Skeletal muscle satellite cell (primary cell): ENCODE results near the gene SYK.

Experiments used
- H3K27me3 ChIP-seq: 2 replicates; pipeline ENCODE4 v1.7.0; 2013; ENCODE audit warnings: low read length; ENCODE audit not compliant: control insufficient read depth, insufficient read depth
- H3K36me3 ChIP-seq: 2 replicates; pipeline ENCODE4 v1.7.0; 2013; ENCODE audit warnings: mild to moderate bottlenecking, control low read depth, low read length; ENCODE audit not compliant: insufficient read depth
- H3K4me1 ChIP-seq: 2 replicates; pipeline ENCODE4 v1.7.0; 2013; ENCODE audit warnings: low read length; ENCODE audit not compliant: control insufficient read depth, insufficient read depth
- H3K4me2 ChIP-seq: 2 replicates; pipeline ENCODE4 v1.7.0; 2013; ENCODE audit warnings: mild to moderate bottlenecking, low read length
- H3K4me3 ChIP-seq: 2 replicates; pipeline ENCODE4 v1.7.0; 2013; ENCODE audit warnings: low read length
- H3K9ac ChIP-seq: 2 replicates; pipeline ENCODE4 v1.7.0; 2013; ENCODE audit warnings: mild to moderate bottlenecking, low read depth, low read length, moderate library complexity
- H3K9me3 ChIP-seq: replicated peaks from 2 replicates; pipeline ENCODE4 v1.7.0; 2013; ENCODE audit warnings: mild to moderate bottlenecking, control low read depth, low read length

Gene SYK

GRCh38 chr9:90899287-90899686, 97.7 kb downstream of the SYK start:
- no peaks in the 10 kb centered on the region for H3K36me3 ChIP-seq
- peaks cover 21% of the 10 kb centered on the region for H3K27me3 ChIP-seq
- no peak overlapping the region for H3K4me2 ChIP-seq
- H3K9ac ChIP-seq = no peak overlapping the region
- H3K4me3 ChIP-seq = no peak overlapping the region
- no peaks in the 10 kb centered on the region for H3K9me3 ChIP-seq
- no peaks in the 10 kb centered on the region for H3K4me1 ChIP-seq

- H3K4me1 ChIP-seq = no peaks in the 10 kb centered on the region
- no peak overlapping the region for H3K9ac ChIP-seq
- H3K9me3 ChIP-seq = no peaks in the 10 kb centered on the region
- no peaks in the 10 kb centered on the region for H3K36me3 ChIP-seq
- H3K4me3 ChIP-seq = no peak overlapping the region
- no peak overlapping the region for H3K4me2 ChIP-seq
- peaks cover 13% of the 10 kb centered on the region for H3K27me3 ChIP-seq
Observed at GRCh38 chr9:90900130-90900529, 98.5 kb downstream of the SYK start.

GRCh38 chr9:90901933-90902332, 100.3 kb downstream of the SYK start:
- Histone ChIP-seq H3K9ac (no peak overlapping the region), H3K9me3 (no peaks in the 10 kb centered on the region)

GRCh38 chr9:90903766-90904424, 102.3 kb downstream of the SYK start:
- Histone ChIP-seq H3K27me3 (peaks cover 3% of the 10 kb centered on the region), H3K4me1 (no peaks in the 10 kb centered on the region), H3K9me3 (no peaks in the 10 kb centered on the region), H3K4me2 (no peak overlapping the region), H3K9ac (no peak overlapping the region), H3K4me3 (no peak overlapping the region), H3K36me3 (no peaks in the 10 kb centered on the region)

More at GRCh38 chr9:90901933-90902332, 100.3 kb downstream of the SYK start:
- Histone ChIP-seq H3K36me3 (no peaks in the 10 kb centered on the region), H3K4me3 (no peak overlapping the region), H3K27me3 (peaks cover 11% of the 10 kb centered on the region), H3K4me1 (no peaks in the 10 kb centered on the region), H3K4me2 (no peak overlapping the region)

GRCh38 chr9:90904706-90905478, 103.3 kb downstream of the SYK start:
- no peaks in the 10 kb centered on the region for H3K9me3 ChIP-seq
- no peak overlapping the region for H3K9ac ChIP-seq
- H3K4me3 ChIP-seq = no peak overlapping the region
- no peaks in the 10 kb centered on the region for H3K36me3 ChIP-seq
- no peak overlapping the region for H3K4me2 ChIP-seq
- no peaks in the 10 kb centered on the region for H3K4me1 ChIP-seq
- H3K27me3 ChIP-seq = peaks cover 3% of the 10 kb centered on the region

- Histone ChIP-seq H3K4me3 (no peak overlapping the region), H3K9me3 (no peaks in the 10 kb centered on the region), H3K9ac (no peak overlapping the region), H3K27me3 (peaks cover 3% of the 10 kb centered on the region), H3K36me3 (no peaks in the 10 kb centered on the region), H3K4me2 (no peak overlapping the region), H3K4me1 (no peaks in the 10 kb centered on the region)
Observed at GRCh38 chr9:90905822-90906221, 104.2 kb downstream of the SYK start.

GRCh38 chr9:90906316-90907055, 104.9 kb downstream of the SYK start:
- Histone ChIP-seq H3K4me2 (no peak overlapping the region), H3K9ac (no peak overlapping the region), H3K27me3 (peaks cover 3% of the 10 kb centered on the region), H3K4me3 (no peak overlapping the region), H3K4me1 (no peaks in the 10 kb centered on the region), H3K9me3 (no peaks in the 10 kb centered on the region), H3K36me3 (no peaks in the 10 kb centered on the region)

GRCh38 chr9:90907056-90907445, 105.4 kb downstream of the SYK start:
- H3K4me2 ChIP-seq = no peak overlapping the region
- H3K36me3 ChIP-seq = no peaks in the 10 kb centered on the region
- H3K9ac ChIP-seq = no peak overlapping the region
- H3K4me3 ChIP-seq = no peak overlapping the region
- peaks cover 3% of the 10 kb centered on the region for H3K27me3 ChIP-seq
- no peaks in the 10 kb centered on the region for H3K9me3 ChIP-seq
- H3K4me1 ChIP-seq = no peaks in the 10 kb centered on the region

GRCh38 chr9:90907790-90908189, 106.2 kb downstream of the SYK start:
- Histone ChIP-seq H3K4me2 (no peak overlapping the region), H3K4me1 (no peaks in the 10 kb centered on the region), H3K4me3 (no peak overlapping the region), H3K27me3 (peaks cover 10% of the 10 kb centered on the region), H3K9me3 (no peaks in the 10 kb centered on the region), H3K36me3 (no peaks in the 10 kb centered on the region), H3K9ac (no peak overlapping the region)

GRCh38 chr9:90909225-90909624, 107.6 kb downstream of the SYK start:
- Histone ChIP-seq H3K36me3 (no peaks in the 10 kb centered on the region), H3K9ac (no peak overlapping the region), H3K4me1 (no peaks in the 10 kb centered on the region), H3K9me3 (no peaks in the 10 kb centered on the region), H3K27me3 (peaks cover 23% of the 10 kb centered on the region), H3K4me2 (no peak overlapping the region), H3K4me3 (no peak overlapping the region)

GRCh38 chr9:90909747-90910283, 108.2 kb downstream of the SYK start:
- Histone ChIP-seq H3K4me2 (no peak overlapping the region), H3K36me3 (no peaks in the 10 kb centered on the region), H3K9me3 (no peaks in the 10 kb centered on the region), H3K4me1 (no peaks in the 10 kb centered on the region), H3K27me3 (peaks cover 24% of the 10 kb centered on the region), H3K9ac (no peak overlapping the region), H3K4me3 (no peak overlapping the region)
